Fibroblast of lung (primary cell): ENCODE results near the gene C2. TPM values are rescaled to one million over a fixed set of nuclear protein-coding genes. Genes with fewer than 3 reads are reported as not detected.

ENCODE experiments used
- DNase-seq, 2 donors: peaks; one replicate each; pipeline versions ENCODE4 v3.0.0 to v3.0.0-alpha.2; 2010; ENCODE audit warnings: low read depth in 2 of 2
- H2AFZ ChIP-seq: 2 replicates; pipeline ENCODE4 v1.5.1; 2012; ENCODE audit warnings: low read length, control low read depth, inconsistent platforms
- H3K27ac ChIP-seq: 2 replicates; pipeline ENCODE4 v1.5.1; 2011; ENCODE audit warnings: low read length, control low read depth; ENCODE audit not compliant: insufficient read depth
- H3K27me3 ChIP-seq: 2 replicates; pipeline ENCODE4 v1.5.1; 2011; ENCODE audit warnings: mild to moderate bottlenecking, low read length; ENCODE audit not compliant: control insufficient read depth, insufficient read depth
- H3K36me3 ChIP-seq: 2 replicates; pipeline ENCODE4 v1.5.1; 2011; ENCODE audit warnings: low read length; ENCODE audit not compliant: control insufficient read depth, insufficient read depth
- H3K4me1 ChIP-seq: 2 replicates; pipeline ENCODE4 v1.5.1; 2011; ENCODE audit warnings: low read length; ENCODE audit not compliant: control insufficient read depth, insufficient read depth; ENCODE audit errors: extremely low read depth
- H3K4me2 ChIP-seq: 2 replicates; pipeline ENCODE4 v1.5.1; 2011; ENCODE audit warnings: low read length, control low read depth; ENCODE audit not compliant: insufficient read depth; ENCODE audit errors: extremely low read depth
- H3K4me3 ChIP-seq, 4 experiments: fragments of 200-600 bp in 1 of 4; sonication (generic) in 1 of 4; replicated peaks in 1 of 4; 2 replicates each; pipeline ENCODE4 v1.5.1; 2011 to 2016; ENCODE audit warnings: low read length in 4 of 4, low read depth in 3 of 4, mild to moderate bottlenecking in 3 of 4, control low read depth in 2 of 4, inconsistent platforms in 1 of 4, mixed read lengths in 1 of 4; ENCODE audit not compliant: insufficient read depth in 1 of 4; ENCODE audit errors: control extremely low read depth in 1 of 4
- H3K79me2 ChIP-seq: 2 replicates; pipeline ENCODE4 v1.5.1; 2012; ENCODE audit warnings: mild to moderate bottlenecking, low read length, inconsistent platforms; ENCODE audit not compliant: control insufficient read depth, insufficient read depth
- H3K9ac ChIP-seq: 2 replicates; pipeline ENCODE4 v1.5.1; 2011; ENCODE audit warnings: mild to moderate bottlenecking, low read length, control low read depth; ENCODE audit not compliant: insufficient read depth
- H3K9me3 ChIP-seq: 2 replicates; pipeline ENCODE4 v1.5.1; 2012; ENCODE audit warnings: low read depth, low read length; ENCODE audit not compliant: control insufficient read depth, insufficient read depth
- H4K20me1 ChIP-seq: 2 replicates; pipeline ENCODE4 v1.5.1; 2011; ENCODE audit warnings: low read length; ENCODE audit not compliant: control insufficient read depth, insufficient read depth; ENCODE audit errors: extremely low read depth
- EZH2 ChIP-seq: IDR thresholded peaks from 2 replicates; pipeline ENCODE4 v1.5.1; 2012; ENCODE audit warnings: low read length, control low read depth, mild to moderate bottlenecking; ENCODE audit errors: missing control alignments
- polyA plus RNA-seq, 2 donors: library from polyadenylated mRNA; depleted of rRNA in 1 of 2; stranded (reverse) in 1 of 2; unstranded in 1 of 2; fragments of >200 nt; gene quantifications; 2 replicates each; pipeline ENCODE4 v1.2.1, GENCODE V29; 2011 to 2012; ENCODE audit warnings: missing spikeins in 1 of 2
- total RNA-seq: library from RNA; depleted of rRNA; stranded (reverse); fragments of >200 nt; gene quantifications from 2 replicates; pipeline ENCODE4 v1.2.1, GENCODE V29; 2014
- TF ChIP-seq, protein P1 (sequence below), 2 donors: IDR thresholded peaks in 1 of 2; conservative IDR thresholded peaks in 1 of 2; 1 replicate in 1 of 2; 2 replicates in 1 of 2; pipeline ENCODE4 v1.5.1; 2011 to 2012; ENCODE audit warnings: low read length in 2 of 2, control low read depth in 1 of 2, inconsistent platforms in 1 of 2, low read depth in 1 of 2, mild to moderate bottlenecking in 1 of 2

Gene C2
- total and polyA plus RNA-seq, 2 donors (not counting 1 experiment from before 2014, with no cell fraction given) = 7.6 to 16.8 TPM

DNA sequence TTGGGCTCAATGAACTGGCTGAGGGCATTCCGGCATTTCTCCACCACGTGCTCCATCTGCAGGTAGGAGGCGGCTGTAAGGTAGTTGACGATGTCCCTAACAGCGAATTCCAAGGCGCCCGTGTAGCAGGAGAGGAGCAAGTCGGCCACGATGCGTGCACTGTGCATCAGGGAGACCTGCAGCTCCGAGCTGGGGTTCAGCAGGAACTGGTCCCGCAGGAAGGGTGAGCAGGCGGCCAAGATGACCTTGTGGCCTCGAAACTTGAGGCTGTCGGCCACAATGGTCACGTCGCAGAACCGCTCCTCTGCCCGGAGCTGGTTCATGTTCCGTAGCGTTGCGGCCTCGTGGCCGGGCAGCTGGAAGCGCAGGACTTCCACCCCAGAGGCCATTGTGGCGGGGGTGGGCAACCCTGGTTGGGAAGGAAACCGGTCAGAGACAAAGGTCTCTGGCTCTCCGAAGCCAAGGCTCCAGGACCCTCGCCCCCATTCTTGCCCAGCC, 26.6 kb upstream of the C2 start:
- H3K27me3 ChIP-seq = no peaks in the 10 kb centered on the region
- H3K27ac ChIP-seq = no peak overlapping the region
- no peak overlapping the region for H2AFZ ChIP-seq
- H3K4me1 ChIP-seq = peaks cover 12% of the 10 kb centered on the region
- peaks cover 9% of the 10 kb centered on the region for H3K79me2 ChIP-seq
- no peaks in the 10 kb centered on the region for H4K20me1 ChIP-seq
- H3K36me3 ChIP-seq = peaks cover 1% of the 10 kb centered on the region
- H3K9ac ChIP-seq = peak overlapping the region; percentile 8
- H3K4me3 ChIP-seq = peak overlapping the region; percentile 41 to 68 (median 56)
- TF ChIP-seq EZH2 = no peak
- TF ChIP-seq, protein P1, sequence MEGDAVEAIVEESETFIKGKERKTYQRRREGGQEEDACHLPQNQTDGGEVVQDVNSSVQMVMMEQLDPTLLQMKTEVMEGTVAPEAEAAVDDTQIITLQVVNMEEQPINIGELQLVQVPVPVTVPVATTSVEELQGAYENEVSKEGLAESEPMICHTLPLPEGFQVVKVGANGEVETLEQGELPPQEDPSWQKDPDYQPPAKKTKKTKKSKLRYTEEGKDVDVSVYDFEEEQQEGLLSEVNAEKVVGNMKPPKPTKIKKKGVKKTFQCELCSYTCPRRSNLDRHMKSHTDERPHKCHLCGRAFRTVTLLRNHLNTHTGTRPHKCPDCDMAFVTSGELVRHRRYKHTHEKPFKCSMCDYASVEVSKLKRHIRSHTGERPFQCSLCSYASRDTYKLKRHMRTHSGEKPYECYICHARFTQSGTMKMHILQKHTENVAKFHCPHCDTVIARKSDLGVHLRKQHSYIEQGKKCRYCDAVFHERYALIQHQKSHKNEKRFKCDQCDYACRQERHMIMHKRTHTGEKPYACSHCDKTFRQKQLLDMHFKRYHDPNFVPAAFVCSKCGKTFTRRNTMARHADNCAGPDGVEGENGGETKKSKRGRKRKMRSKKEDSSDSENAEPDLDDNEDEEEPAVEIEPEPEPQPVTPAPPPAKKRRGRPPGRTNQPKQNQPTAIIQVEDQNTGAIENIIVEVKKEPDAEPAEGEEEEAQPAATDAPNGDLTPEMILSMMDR (conservative IDR thresholded peaks at IDR 0.05 in 1 of 2, IDR thresholded peaks at IDR 0.05 in 1 of 2; ENCODE audit: low read depth in 1 of 2, low read length in 2 of 2) = no peak
- H3K4me2 ChIP-seq = peak overlapping the region; percentile 69
- no peak for DNase-seq
- no peaks in the 10 kb centered on the region for H3K9me3 ChIP-seq

DNA sequence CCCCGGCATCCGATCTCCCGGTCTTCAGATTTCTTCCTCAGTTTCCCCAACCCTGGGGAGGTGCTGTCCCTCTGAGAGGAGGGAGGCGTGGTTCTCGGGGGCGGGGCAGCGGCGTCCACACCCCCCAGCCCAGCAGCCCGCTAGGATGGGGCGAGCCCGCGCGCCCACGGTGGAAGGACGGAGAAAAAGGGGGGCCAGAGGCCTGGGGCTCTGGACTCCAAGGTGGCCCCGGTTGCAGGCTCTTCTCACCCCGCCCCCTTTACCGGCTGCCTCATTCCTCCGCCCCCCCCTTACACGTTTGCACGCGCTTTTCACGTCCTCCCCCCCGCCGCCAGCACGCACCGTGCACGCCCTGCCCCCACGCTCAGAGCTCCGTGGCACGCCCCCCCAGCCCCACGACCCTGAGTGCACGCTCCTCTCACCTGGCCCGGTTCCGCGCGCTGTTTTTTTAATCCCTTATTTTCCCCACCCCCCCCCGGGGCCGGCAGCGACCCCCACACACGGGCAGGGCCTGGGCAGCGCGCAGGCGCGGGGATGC, 26.0 kb upstream of the C2 start:
- H3K27me3 ChIP-seq = no peaks in the 10 kb centered on the region
- H3K36me3 ChIP-seq = peaks cover 1% of the 10 kb centered on the region
- peak overlapping the region; percentile 41 to 68 (median 56) for H3K4me3 ChIP-seq
- peak overlapping the region; percentile 69 for H3K4me2 ChIP-seq
- peak overlapping the region; percentile 50 for H3K9ac ChIP-seq
- no peaks in the 10 kb centered on the region for H3K9me3 ChIP-seq
- H3K79me2 ChIP-seq = peaks cover 9% of the 10 kb centered on the region
- H3K4me1 ChIP-seq = peaks cover 11% of the 10 kb centered on the region
- H4K20me1 ChIP-seq = no peaks in the 10 kb centered on the region
- DNase-seq = peak; percentile 30 to 62
- H2AFZ ChIP-seq = no peak overlapping the region
- TF ChIP-seq, protein P1 (conservative IDR thresholded peaks at IDR 0.05 in 1 of 2, IDR thresholded peaks at IDR 0.05 in 1 of 2; ENCODE audit: low read depth in 1 of 2, low read length in 2 of 2) = no peak
- no peak for TF ChIP-seq EZH2
- peak overlapping the region; percentile 14 for H3K27ac ChIP-seq

DNA sequence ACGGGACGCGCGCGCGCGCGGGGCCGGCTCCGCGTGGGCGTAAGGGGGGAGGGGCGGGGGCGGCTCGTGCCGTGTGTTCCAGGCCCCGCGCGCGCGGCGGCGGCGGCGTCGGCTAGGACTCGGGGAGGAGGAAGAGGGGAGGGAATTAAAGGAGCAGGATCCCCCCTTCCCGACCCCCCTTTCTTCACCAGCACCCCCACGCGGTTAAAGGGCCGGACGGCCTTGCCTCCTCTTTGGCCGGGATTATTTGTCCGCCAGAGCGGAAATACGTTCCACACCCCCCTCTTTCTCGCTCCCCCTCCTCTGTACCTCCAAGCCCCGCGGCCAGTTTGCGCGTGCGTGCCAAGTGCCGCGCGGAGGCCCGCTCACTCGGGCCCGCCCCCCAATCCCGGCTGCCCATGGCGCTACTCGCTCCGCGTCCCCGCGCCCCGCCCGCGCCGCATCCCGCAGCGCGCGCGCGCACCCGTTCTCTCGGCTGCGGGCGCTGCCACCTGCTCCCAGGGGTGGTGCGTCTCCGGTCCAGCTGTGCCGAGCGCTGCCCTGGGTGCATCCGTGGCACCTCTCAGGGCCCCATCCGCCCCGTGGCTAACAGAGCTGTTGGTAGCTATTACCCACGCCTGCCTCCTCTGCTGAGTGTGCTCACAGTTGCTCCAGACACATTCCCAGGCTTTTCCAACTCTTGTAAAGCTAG, 25.4 kb upstream of the C2 start, which contains the start of gene ZBTB12:
TSS of gene ZBTB12 (minus strand) at position 134 of the 691 bp plus-strand sequence. CDS start 781 bp downstream, outside the sequence.
- Histone ChIP-seq H3K4me3 (peak within 1 kb of the TSS; percentile 63 to 68 (median 66)), H3K36me3 (peaks cover 1% of the 10 kb centered on the region), H4K20me1 (no peaks in the 10 kb centered on the region), H3K79me2 (peaks cover 9% of the 10 kb centered on the region), H2AFZ (peak within 1 kb of the TSS; percentile 78), H3K4me2 (peak within 1 kb of the TSS; percentile 83), H3K4me1 (peaks cover 11% of the 10 kb centered on the region), H3K27me3 (no peaks in the 10 kb centered on the region), H3K27ac (peak within 1 kb of the TSS; percentile 61), H3K9ac (peak within 1 kb of the TSS; percentile 50), H3K9me3 (no peaks in the 10 kb centered on the region)
- no peak for TF ChIP-seq EZH2
- TF ChIP-seq, protein P1 (conservative IDR thresholded peaks at IDR 0.05 in 1 of 2, IDR thresholded peaks at IDR 0.05 in 1 of 2; ENCODE audit: low read depth in 1 of 2, low read length in 2 of 2) = no peak
- peak; percentile 96 to 99 for DNase-seq
